ENCODE measurements around the gene MAMDC2. TPM values are rescaled to one million over a fixed set of nuclear protein-coding genes. Genes with fewer than 3 reads are reported as not detected.

The MAMDC2 gene
- total and polyA plus RNA-seq, 2 of the 8 experiments (the other 6 are each of a cell fraction or from before 2014, with no cell fraction given): 6.1 to 15.4 TPM

DNA sequence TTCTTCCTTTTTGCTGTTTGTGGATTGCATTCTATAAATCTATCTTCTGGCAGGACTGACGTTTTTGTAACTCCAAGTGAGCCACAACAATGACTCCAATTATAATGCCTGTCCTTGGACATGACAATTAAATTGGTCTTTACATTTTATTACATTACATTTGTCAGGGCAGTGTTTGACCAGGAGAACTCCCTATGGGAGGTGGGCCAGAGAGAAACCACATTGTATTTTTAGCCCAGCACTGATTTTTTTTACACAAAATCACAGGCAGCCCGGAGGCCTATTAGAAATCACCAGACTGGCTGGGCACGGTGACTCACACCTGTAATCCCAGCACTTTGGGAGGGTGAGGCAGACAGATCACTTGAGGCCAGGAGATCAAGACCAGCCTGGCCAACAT lies 116.0 kb downstream of the MAMDC2 start:
- Histone ChIP-seq H3K23me2 (ENCODE audit: low read depth, low read length) (no peaks in the 10 kb centered on the region; the same call in 1 of the 2 replicates), H3K27ac (ENCODE audit: low read depth, low read length) (no peak overlapping the region), H3K56ac (replicated peaks; ENCODE audit: insufficient read length, low read depth, low read length) (no peak overlapping the region), H2AK5ac (ENCODE audit: low read depth, low read length) (no peak overlapping the region), H4K20me1 (replicated peaks in 1 of 2; ENCODE audit: control insufficient read depth in 1 of 2, insufficient read depth in 2 of 2, low read length in 2 of 2) (no peaks in the 10 kb centered on the region), H3K14ac (ENCODE audit: insufficient read length) (no peak overlapping the region), H3K36me3 (ENCODE audit: control insufficient read depth in 2 of 4, insufficient read depth in 4 of 4, low read length in 3 of 4) (no peaks in the 10 kb centered on the region), H2BK20ac (ENCODE audit: low read length) (no peak overlapping the region), H2AFZ (ENCODE audit: low read length) (no peak overlapping the region), H3K23ac (ENCODE audit: insufficient read length) (no peak overlapping the region), H2BK5ac (ENCODE audit: low read depth, low read length) (no peak overlapping the region), H4K5ac (ENCODE audit: insufficient read length, low read depth, low read length) (no peak overlapping the region), H3K79me2 (ENCODE audit: control insufficient read depth in 1 of 2, insufficient read depth in 2 of 2, low read length in 2 of 2) (no peaks in the 10 kb centered on the region), H2BK12ac (ENCODE audit: low read depth, low read length) (no peak overlapping the region), H2BK15ac (ENCODE audit: low read length) (no peak overlapping the region), H4K91ac (replicated peaks; ENCODE audit: insufficient read length, low read length) (no peak overlapping the region), H3K4me3 (ENCODE audit: extremely low read depth in 1 of 4, insufficient read depth in 2 of 4, low read depth in 3 of 4, low read length in 4 of 4) (no peak overlapping the region), H3K4me2 (ENCODE audit: insufficient read depth in 1 of 2, low read depth in 2 of 2, low read length in 2 of 2) (no peak overlapping the region), H2BK120ac (replicated peaks; ENCODE audit: low read depth, low read length) (no peak overlapping the region), H3K27me3 (replicated peaks in 1 of 4; ENCODE audit: control insufficient read depth in 3 of 4, extremely low read depth in 1 of 4, insufficient read depth in 3 of 4, low read length in 3 of 4) (no peaks in the 10 kb centered on the region), H3K4me1 (replicated peaks in 1 of 4; ENCODE audit: control insufficient read depth in 3 of 4, insufficient read depth in 4 of 4, low read length in 3 of 4) (no peaks in the 10 kb centered on the region), H3K18ac (ENCODE audit: extremely low read depth, low read length) (no peak overlapping the region), H3K79me1 (ENCODE audit: low read depth, low read length) (no peaks in the 10 kb centered on the region), H4K8ac (ENCODE audit: extremely low read depth, insufficient read depth, low read length) (no peak overlapping the region), H3K4ac (replicated peaks; ENCODE audit: insufficient read length, low read depth, low read length) (no peak overlapping the region), H3K9ac (replicated peaks in 1 of 4; ENCODE audit: extremely low read depth in 1 of 4, low read depth in 3 of 4, low read length in 3 of 4) (no peak overlapping the region), H3K9me3 (ENCODE audit: insufficient read depth in 2 of 2, low read depth in 1 of 2, low read length in 1 of 2) (no peaks in the 10 kb centered on the region)
- WGBS, 2 experiments (ENCODE audit: extremely low coverage in 1 of 2, insufficient coverage in 1 of 2, insufficient read length in 1 of 2, insufficient replicate concordance in 2 of 2, low coverage in 1 of 2, low lambda C conversion rate in 2 of 2, missing lambda C conversion rate in 1 of 2): 87% methylated on average over 3 of the region's 3 CpGs; no CpG with 5 or more reads in 1 of the 2 experiments
- ChIA-PET POLR2A (ENCODE audit: partially characterized antibody) (no interaction called here), CTCF (ENCODE audit: partially characterized antibody) (interaction anchor here (0.9 to 2.4 kb wide), 4 partner anchors 12 to 49 kb away, joined by 3 to 8 read pairs (median 4); no protein-coding TSS in a partner anchor)
- DNase-seq (ENCODE audit: low read depth in 1 of 2, low spot score in 2 of 2) (no peak), FAIRE-seq (no peak)
- no peak for TF ChIP-seq SP1 (IDR thresholded peaks at IDR 0.05; ENCODE audit: low read depth, low read length)
- no peak for TF ChIP-seq RXRA (IDR thresholded peaks at IDR 0.05; ENCODE audit: insufficient read depth, low read depth, low read length)
- no peak for TF ChIP-seq SIX5 (IDR thresholded peaks at IDR 0.05; ENCODE audit: low read depth, low read length)
- TF ChIP-seq, protein P1, sequence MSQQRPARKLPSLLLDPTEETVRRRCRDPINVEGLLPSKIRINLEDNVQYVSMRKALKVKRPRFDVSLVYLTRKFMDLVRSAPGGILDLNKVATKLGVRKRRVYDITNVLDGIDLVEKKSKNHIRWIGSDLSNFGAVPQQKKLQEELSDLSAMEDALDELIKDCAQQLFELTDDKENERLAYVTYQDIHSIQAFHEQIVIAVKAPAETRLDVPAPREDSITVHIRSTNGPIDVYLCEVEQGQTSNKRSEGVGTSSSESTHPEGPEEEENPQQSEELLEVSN (IDR thresholded peaks at IDR 0.05): no peak
- TF ChIP-seq GABPA (IDR thresholded peaks at IDR 0.05; ENCODE audit: borderline replicate concordance, insufficient read depth, low read length): no peak
- no peak for TF ChIP-seq HDAC6 (IDR thresholded peaks at IDR 0.05; ENCODE audit: low read depth, low read length)
- TF ChIP-seq TAF1 (IDR thresholded peaks at IDR 0.05; ENCODE audit: low read depth, low read length): no peak
- TF ChIP-seq YY1 (IDR thresholded peaks at IDR 0.05; ENCODE audit: low read depth, low read length): no peak
- TF ChIP-seq, protein P2, sequence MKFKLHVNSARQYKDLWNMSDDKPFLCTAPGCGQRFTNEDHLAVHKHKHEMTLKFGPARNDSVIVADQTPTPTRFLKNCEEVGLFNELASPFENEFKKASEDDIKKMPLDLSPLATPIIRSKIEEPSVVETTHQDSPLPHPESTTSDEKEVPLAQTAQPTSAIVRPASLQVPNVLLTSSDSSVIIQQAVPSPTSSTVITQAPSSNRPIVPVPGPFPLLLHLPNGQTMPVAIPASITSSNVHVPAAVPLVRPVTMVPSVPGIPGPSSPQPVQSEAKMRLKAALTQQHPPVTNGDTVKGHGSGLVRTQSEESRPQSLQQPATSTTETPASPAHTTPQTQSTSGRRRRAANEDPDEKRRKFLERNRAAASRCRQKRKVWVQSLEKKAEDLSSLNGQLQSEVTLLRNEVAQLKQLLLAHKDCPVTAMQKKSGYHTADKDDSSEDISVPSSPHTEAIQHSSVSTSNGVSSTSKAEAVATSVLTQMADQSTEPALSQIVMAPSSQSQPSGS (IDR thresholded peaks at IDR 0.05; ENCODE audit: low read length): no peak
- no peak for TF ChIP-seq POLR2A (IDR thresholded peaks at IDR 0.05; ENCODE audit: control extremely low read depth in 1 of 2, low read depth in 2 of 2, low read length in 2 of 2)
- TF ChIP-seq ZNF274 (IDR thresholded peaks at IDR 0.05; ENCODE audit: borderline replicate concordance, extremely low read depth, low read length): no peak
- no peak for TF ChIP-seq POLR2AphosphoS5 (IDR thresholded peaks at IDR 0.05; ENCODE audit: low read depth, low read length)
- TF ChIP-seq RAD21 (IDR thresholded peaks at IDR 0.05 in 1 of 2, conservative IDR thresholded peaks at IDR 0.05 in 1 of 2; ENCODE audit: low read depth in 2 of 2, low read length in 2 of 2): no peak

Measured in H1 (cell line).